ENCODE data around the gene BCAS1. TPM values are rescaled to one million over a fixed set of nuclear protein-coding genes. Genes with fewer than 3 reads are reported as not detected.

BCAS1 gene
- total and polyA plus RNA-seq, 2 donors = 0.38 to 1.5 TPM

DNA sequence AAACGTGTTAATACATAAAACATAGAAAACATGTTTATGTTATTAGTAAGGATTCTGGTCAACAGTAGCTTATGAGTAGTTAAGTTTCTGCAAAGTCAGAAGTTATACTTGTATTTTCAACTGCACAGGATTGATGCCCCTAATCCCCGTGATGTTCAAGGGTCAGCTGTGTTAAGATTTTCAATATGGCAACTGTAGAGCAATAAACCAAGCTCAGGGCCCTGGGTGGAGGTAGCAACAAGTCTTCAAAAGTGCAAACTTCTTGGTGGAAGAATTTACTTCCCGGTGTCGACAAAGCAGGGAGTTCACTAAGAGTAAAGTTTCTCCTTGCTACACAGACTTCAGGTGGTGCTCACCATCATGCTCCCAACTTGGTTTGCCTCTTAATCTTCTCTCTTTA, 4.1 kb upstream of the BCAS1 start:
- Histone ChIP-seq H3K27me3 (ENCODE audit: control insufficient read depth in 2 of 2, insufficient read depth in 1 of 2, low read length in 1 of 2) (no peaks in the 10 kb centered on the region), H3K4me3 (ENCODE audit: low read length in 2 of 2) (no peak overlapping the region), H3K4me1 (ENCODE audit: control insufficient read depth in 2 of 2, insufficient read depth in 2 of 2, low read length in 2 of 2) (peaks cover 0 to 7% of the 10 kb centered on the region in 2 donors), H3K9me3 (ENCODE audit: control insufficient read depth in 2 of 2, insufficient read depth in 1 of 2, low read length in 1 of 2) (no peaks in the 10 kb centered on the region), H3K27ac (ENCODE audit: low read depth in 1 of 2, low read length in 1 of 2) (no peak overlapping the region), H3K36me3 (ENCODE audit: control insufficient read depth in 2 of 2, insufficient read depth in 2 of 2, low read length in 1 of 2) (no peaks in the 10 kb centered on the region)
- WGBS = 96% methylated on average over 4 of the region's 4 CpGs
- DNase-seq (ENCODE audit: low read depth in 6 of 9, low spot score in 9 of 9) = no peak

GRCh38 chr20:54073288-54073687, 2.9 kb upstream of the BCAS1 start:
- no peaks in the 10 kb centered on the region for H3K36me3 ChIP-seq (ENCODE audit: control insufficient read depth in 2 of 2, insufficient read depth in 2 of 2, low read length in 1 of 2)
- no peaks in the 10 kb centered on the region for H3K9me3 ChIP-seq (ENCODE audit: control insufficient read depth in 2 of 2, insufficient read depth in 1 of 2, low read length in 1 of 2)
- no peaks in the 10 kb centered on the region for H3K4me1 ChIP-seq (ENCODE audit: control insufficient read depth in 2 of 2, insufficient read depth in 2 of 2, low read length in 2 of 2)
- no peak overlapping the region for H3K4me3 ChIP-seq (ENCODE audit: low read length in 2 of 2)
- WGBS = 97% methylated on average over 10 of the region's 10 CpGs
- DNase-seq (ENCODE audit: low read depth in 6 of 9, low spot score in 9 of 9) = no peak
- no peak overlapping the region for H3K27ac ChIP-seq (ENCODE audit: low read depth in 1 of 2, low read length in 1 of 2)
- H3K27me3 ChIP-seq (ENCODE audit: control insufficient read depth in 2 of 2, insufficient read depth in 1 of 2, low read length in 1 of 2) = no peaks in the 10 kb centered on the region

- H3K4me3 ChIP-seq (ENCODE audit: low read length in 2 of 2) = no peak overlapping the region
Observed at GRCh38 chr20:54069501-54069971, 858 bp downstream of the BCAS1 start.

DNA sequence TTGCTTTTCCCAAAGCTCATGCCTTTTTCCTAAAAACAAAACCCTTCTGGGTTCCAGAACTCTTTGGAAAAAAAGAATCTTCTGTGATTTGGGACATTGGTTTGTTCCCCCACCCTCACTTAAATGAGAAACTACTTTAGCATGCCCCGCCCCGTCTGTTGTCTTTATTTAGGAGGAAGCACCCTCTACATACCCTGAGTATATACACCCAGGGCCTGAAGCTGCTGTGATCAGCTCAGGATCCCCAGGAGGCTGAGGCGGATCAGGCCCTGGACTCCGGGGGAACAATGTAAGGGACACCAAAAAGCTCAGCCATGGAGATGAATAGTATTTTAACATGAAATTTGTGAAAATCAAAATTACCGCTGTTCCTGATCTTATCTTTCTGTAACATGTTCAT, 1.4 kb downstream of the BCAS1 start:
- Histone ChIP-seq H3K4me3 (ENCODE audit: low read length in 2 of 2) (no peak overlapping the region), H3K36me3 (ENCODE audit: control insufficient read depth in 2 of 2, insufficient read depth in 2 of 2, low read length in 1 of 2) (no peaks in the 10 kb centered on the region), H3K4me1 (ENCODE audit: control insufficient read depth in 2 of 2, insufficient read depth in 2 of 2, low read length in 2 of 2) (no peaks in the 10 kb centered on the region), H3K27ac (ENCODE audit: low read depth in 1 of 2, low read length in 1 of 2) (no peak overlapping the region), H3K9me3 (ENCODE audit: control insufficient read depth in 2 of 2, insufficient read depth in 1 of 2, low read length in 1 of 2) (no peaks in the 10 kb centered on the region), H3K27me3 (ENCODE audit: control insufficient read depth in 2 of 2, insufficient read depth in 1 of 2, low read length in 1 of 2) (no peaks in the 10 kb centered on the region)
- WGBS = 96% methylated on average over 5 of the region's 5 CpGs
- no peak for DNase-seq (ENCODE audit: low read depth in 6 of 9, low spot score in 9 of 9)

More at GRCh38 chr20:54069501-54069971, 858 bp downstream of the BCAS1 start:
- Histone ChIP-seq H3K36me3 (ENCODE audit: control insufficient read depth in 2 of 2, insufficient read depth in 2 of 2, low read length in 1 of 2) (no peaks in the 10 kb centered on the region), H3K27me3 (ENCODE audit: control insufficient read depth in 2 of 2, insufficient read depth in 1 of 2, low read length in 1 of 2) (no peaks in the 10 kb centered on the region), H3K27ac (ENCODE audit: low read depth in 1 of 2, low read length in 1 of 2) (no peak overlapping the region), H3K9me3 (ENCODE audit: control insufficient read depth in 2 of 2, insufficient read depth in 1 of 2, low read length in 1 of 2) (no peaks in the 10 kb centered on the region), H3K4me1 (ENCODE audit: control insufficient read depth in 2 of 2, insufficient read depth in 2 of 2, low read length in 2 of 2) (no peaks in the 10 kb centered on the region)
- no peak for DNase-seq (ENCODE audit: low read depth in 6 of 9, low spot score in 9 of 9)
- WGBS = 96% methylated on average over 9 of the region's 9 CpGs

GRCh38 chr20:54068495-54068894, 1.9 kb downstream of the BCAS1 start:
- H3K27me3 ChIP-seq (ENCODE audit: control insufficient read depth in 2 of 2, insufficient read depth in 1 of 2, low read length in 1 of 2) = no peaks in the 10 kb centered on the region
- 96% methylated on average over 5 of the region's 5 CpGs for WGBS
- no peaks in the 10 kb centered on the region for H3K9me3 ChIP-seq (ENCODE audit: control insufficient read depth in 2 of 2, insufficient read depth in 1 of 2, low read length in 1 of 2)
- DNase-seq (ENCODE audit: low read depth in 6 of 9, low spot score in 9 of 9) = no peak
- no peak overlapping the region for H3K27ac ChIP-seq (ENCODE audit: low read depth in 1 of 2, low read length in 1 of 2)
- H3K4me3 ChIP-seq (ENCODE audit: low read length in 2 of 2) = no peak overlapping the region
- H3K4me1 ChIP-seq (ENCODE audit: control insufficient read depth in 2 of 2, insufficient read depth in 2 of 2, low read length in 2 of 2) = no peaks in the 10 kb centered on the region
- H3K36me3 ChIP-seq (ENCODE audit: control insufficient read depth in 2 of 2, insufficient read depth in 2 of 2, low read length in 1 of 2) = no peaks in the 10 kb centered on the region

GRCh38 chr20:54067606-54068174, 2.7 kb downstream of the BCAS1 start:
- no peak for DNase-seq (ENCODE audit: low read depth in 6 of 9, low spot score in 9 of 9)
- Histone ChIP-seq H3K9me3 (ENCODE audit: control insufficient read depth in 2 of 2, insufficient read depth in 1 of 2, low read length in 1 of 2) (no peaks in the 10 kb centered on the region), H3K27ac (ENCODE audit: low read depth in 1 of 2, low read length in 1 of 2) (no peak overlapping the region), H3K4me1 (ENCODE audit: control insufficient read depth in 2 of 2, insufficient read depth in 2 of 2, low read length in 2 of 2) (no peaks in the 10 kb centered on the region), H3K36me3 (ENCODE audit: control insufficient read depth in 2 of 2, insufficient read depth in 2 of 2, low read length in 1 of 2) (no peaks in the 10 kb centered on the region), H3K4me3 (ENCODE audit: low read length in 2 of 2) (no peak overlapping the region), H3K27me3 (ENCODE audit: control insufficient read depth in 2 of 2, insufficient read depth in 1 of 2, low read length in 1 of 2) (no peaks in the 10 kb centered on the region)
- 75% methylated on average over 8 of the region's 8 CpGs for WGBS

GRCh38 chr20:54065601-54066038, 4.8 kb downstream of the BCAS1 start:
- H3K27ac ChIP-seq (ENCODE audit: low read depth in 1 of 2, low read length in 1 of 2) = no peak overlapping the region
- no peak for DNase-seq (ENCODE audit: low read depth in 6 of 9, low spot score in 9 of 9)
- no peaks in the 10 kb centered on the region for H3K36me3 ChIP-seq (ENCODE audit: control insufficient read depth in 2 of 2, insufficient read depth in 2 of 2, low read length in 1 of 2)
- H3K4me3 ChIP-seq (ENCODE audit: low read length in 2 of 2) = no peak overlapping the region
- no peaks in the 10 kb centered on the region for H3K27me3 ChIP-seq (ENCODE audit: control insufficient read depth in 2 of 2, insufficient read depth in 1 of 2, low read length in 1 of 2)
- no peaks in the 10 kb centered on the region for H3K4me1 ChIP-seq (ENCODE audit: control insufficient read depth in 2 of 2, insufficient read depth in 2 of 2, low read length in 2 of 2)
- WGBS = 87% methylated on average over 7 of the region's 7 CpGs
- no peaks in the 10 kb centered on the region for H3K9me3 ChIP-seq (ENCODE audit: control insufficient read depth in 2 of 2, insufficient read depth in 1 of 2, low read length in 1 of 2)

GRCh38 chr20:54064939-54065338, 5.5 kb downstream of the BCAS1 start:
- no peak overlapping the region for H3K27ac ChIP-seq (ENCODE audit: low read depth in 1 of 2, low read length in 1 of 2)
- no peak for DNase-seq (ENCODE audit: low read depth in 6 of 9, low spot score in 9 of 9)
- WGBS = 94% methylated on average over 7 of the region's 7 CpGs

DNA sequence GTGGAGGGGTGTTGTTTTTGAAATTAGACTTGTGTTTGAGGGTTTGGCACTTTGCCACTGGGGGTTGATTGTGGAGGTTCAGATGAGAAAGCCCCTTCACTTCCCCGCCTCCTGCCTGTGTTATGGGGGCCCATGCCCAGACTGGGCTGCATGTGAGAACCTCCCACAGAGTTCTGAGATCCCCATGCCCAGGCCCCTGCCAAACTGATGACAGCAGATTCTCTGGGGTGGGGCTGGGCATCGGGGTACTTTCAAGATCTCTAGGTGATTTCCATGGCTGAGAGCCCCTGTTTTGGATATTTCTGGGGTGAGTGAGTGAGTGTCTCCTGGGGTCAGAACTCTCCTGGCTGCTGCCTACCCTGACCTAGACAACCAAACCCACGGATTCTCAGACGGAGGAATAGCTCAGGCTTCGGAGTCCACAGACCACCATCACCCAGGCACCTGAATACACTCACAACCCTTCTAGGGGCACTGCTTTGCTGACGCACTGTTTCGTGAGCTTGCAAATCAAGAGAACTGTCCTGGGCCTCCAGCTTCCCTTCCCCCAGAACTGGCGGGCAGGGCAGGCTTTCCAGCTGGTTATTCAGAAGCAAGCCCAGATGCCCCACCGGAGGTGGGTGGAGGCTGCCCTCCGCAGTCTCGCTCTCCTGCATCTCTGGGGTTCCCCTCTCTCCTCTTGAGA, 6.3 kb downstream of the BCAS1 start:
- Histone ChIP-seq H3K4me3 (ENCODE audit: low read length in 2 of 2) (no peak overlapping the region), H3K9me3 (ENCODE audit: control insufficient read depth in 2 of 2, insufficient read depth in 1 of 2, low read length in 1 of 2) (no peaks in the 10 kb centered on the region), H3K36me3 (ENCODE audit: control insufficient read depth in 2 of 2, insufficient read depth in 2 of 2, low read length in 1 of 2) (no peaks in the 10 kb centered on the region), H3K27ac (ENCODE audit: low read depth in 1 of 2, low read length in 1 of 2) (no peak overlapping the region), H3K27me3 (ENCODE audit: control insufficient read depth in 2 of 2, insufficient read depth in 1 of 2, low read length in 1 of 2) (no peaks in the 10 kb centered on the region), H3K4me1 (ENCODE audit: control insufficient read depth in 2 of 2, insufficient read depth in 2 of 2, low read length in 2 of 2) (no peaks in the 10 kb centered on the region)
- 85% methylated on average over 11 of the region's 11 CpGs for WGBS
- no peak for DNase-seq (ENCODE audit: low read depth in 6 of 9, low spot score in 9 of 9)

More at GRCh38 chr20:54064939-54065338, 5.5 kb downstream of the BCAS1 start:
- no peaks in the 10 kb centered on the region for H3K27me3 ChIP-seq (ENCODE audit: control insufficient read depth in 2 of 2, insufficient read depth in 1 of 2, low read length in 1 of 2)
- no peaks in the 10 kb centered on the region for H3K9me3 ChIP-seq (ENCODE audit: control insufficient read depth in 2 of 2, insufficient read depth in 1 of 2, low read length in 1 of 2)
- no peaks in the 10 kb centered on the region for H3K4me1 ChIP-seq (ENCODE audit: control insufficient read depth in 2 of 2, insufficient read depth in 2 of 2, low read length in 2 of 2)
- H3K36me3 ChIP-seq (ENCODE audit: control insufficient read depth in 2 of 2, insufficient read depth in 2 of 2, low read length in 1 of 2) = no peaks in the 10 kb centered on the region
- H3K4me3 ChIP-seq (ENCODE audit: low read length in 2 of 2) = no peak overlapping the region

Measured in thymus (tissue), 11 donors.